HG03060 (cell line): ENCODE data around the gene DAND5.

Experiments used
- ATAC-seq: cut with Tn5 transposase; IDR thresholded peaks from one replicate; pipeline ENCODE4 v1.9.1; 2021; ENCODE audit warnings: low read depth, moderate number of reproducible peaks; ENCODE audit not compliant: unreplicated experiment

DAND5 gene

GRCh38 chr19:12969292-12969988 lies at the start of gene DAND5:
DAND5 (plus strand) TSS chr19:12969576; CDS start chr19:12969661, 85 bp downstream.
- no peak for ATAC-seq

GRCh38 chr19:12921047-12921446 lies 48.3 kb upstream of the DAND5 start:
- ATAC-seq: no peak

GRCh38 chr19:12922959-12923358 lies 46.4 kb upstream of the DAND5 start:
- ATAC-seq: no peak

- no peak for ATAC-seq
These were observed 44.6 kb upstream of the DAND5 start for GRCh38 chr19:12924621-12925310.

GRCh38 chr19:12930002-12930645 lies 39.3 kb upstream of the DAND5 start:
- ATAC-seq: no peak

GRCh38 chr19:12932392-12933286 lies 36.7 kb upstream of the DAND5 start:
- ATAC-seq: no peak

GRCh38 chr19:12933287-12934072 lies 35.9 kb upstream of the DAND5 start, which contains the start of gene FARSA:
FARSA (minus strand) TSS chr19:12933711; CDS start chr19:12933696, 15 bp downstream.
- ATAC-seq: no peak

GRCh38 chr19:12935071-12935470 lies 34.3 kb upstream of the DAND5 start:
- ATAC-seq: no peak

GRCh38 chr19:12936582-12936981 lies 32.8 kb upstream of the DAND5 start:
- no peak for ATAC-seq

GRCh38 chr19:12937093-12937926 lies 32.1 kb upstream of the DAND5 start:
- no peak for ATAC-seq

- ATAC-seq: peak; percentile 67
These were observed 31.2 kb upstream of the DAND5 start, which contains the start of gene CALR for GRCh38 chr19:12937927-12938778. CALR (plus strand) TSS chr19:12938609; CDS start chr19:12938680, 71 bp downstream.

- ATAC-seq: peak; percentile 3
These were observed 30.4 kb upstream of the DAND5 start for GRCh38 chr19:12938779-12939601.

GRCh38 chr19:12939975-12940423 lies 29.4 kb upstream of the DAND5 start:
- ATAC-seq: no peak

GRCh38 chr19:12940897-12941296 lies 28.5 kb upstream of the DAND5 start:
- no peak for ATAC-seq

GRCh38 chr19:12943437-12944044 lies 25.8 kb upstream of the DAND5 start:
- ATAC-seq: no peak

GRCh38 chr19:12944104-12944674 lies 25.2 kb upstream of the DAND5 start:
- ATAC-seq: no peak
